ACC112 (cell line): Measurements from ENCODE around the gene TRIM68.

Experiments used
- H2AFZ ChIP-seq: fragments of 200-600 bp; sonication (generic); one replicate; pipeline ENCODE4 v1.6.0; 2017; ENCODE audit warnings: antibody characterized with exemption, low read length; ENCODE audit not compliant: unreplicated experiment
- H3K27ac ChIP-seq: fragments of 200-600 bp; sonication (generic); 2 replicates; pipeline ENCODE4 v1.5.1; 2014; ENCODE audit warnings: low read depth, mild to moderate bottlenecking, antibody characterized with exemption, low read length, moderate library complexity
- H3K27me3 ChIP-seq: fragments of 200-600 bp; sonication (generic); 2 replicates; pipeline ENCODE4 v1.6.1; 2014; ENCODE audit warnings: mild to moderate bottlenecking, antibody characterized with exemption, low read length, moderate library complexity, mixed read lengths; ENCODE audit not compliant: insufficient read depth
- H3K36me3 ChIP-seq: fragments of 200-600 bp; sonication (generic); 2 replicates; pipeline ENCODE4 v1.6.1; 2016; ENCODE audit warnings: mild to moderate bottlenecking, antibody characterized with exemption, low read length, moderate library complexity, mixed read lengths; ENCODE audit not compliant: insufficient read depth
- H3K4me1 ChIP-seq: fragments of 200-600 bp; sonication (generic); one replicate; pipeline ENCODE4 v1.6.1; 2016; ENCODE audit warnings: low read length, mixed read lengths; ENCODE audit not compliant: insufficient read depth, unreplicated experiment, control insufficient read depth
- H3K4me3 ChIP-seq: fragments of 200-600 bp; sonication (generic); 2 replicates; pipeline ENCODE4 v1.5.1; 2014; ENCODE audit warnings: mild to moderate bottlenecking, low read depth, low read length
- H3K79me2 ChIP-seq: fragments of 200-600 bp; sonication (generic); one replicate; pipeline ENCODE4 v1.6.0; 2016; ENCODE audit warnings: low read length; ENCODE audit not compliant: control insufficient read depth, unreplicated experiment, insufficient read depth

TRIM68 gene

GRCh38 chr11:4559527-4560440 is 48.2 kb downstream of the TRIM68 start:
- Histone ChIP-seq H3K79me2 (no peaks in the 10 kb centered on the region), H3K4me3 (no peak overlapping the region), H3K27me3 (no peaks in the 10 kb centered on the region), H3K36me3 (no peaks in the 10 kb centered on the region), H2AFZ (no peak overlapping the region), H3K27ac (no peak overlapping the region), H3K4me1 (no peaks in the 10 kb centered on the region)

- H3K36me3 ChIP-seq = no peaks in the 10 kb centered on the region
- no peaks in the 10 kb centered on the region for H3K4me1 ChIP-seq
- H2AFZ ChIP-seq = no peak overlapping the region
- H3K4me3 ChIP-seq = no peak overlapping the region
- no peaks in the 10 kb centered on the region for H3K79me2 ChIP-seq
- peaks cover 7% of the 10 kb centered on the region; the same call in 1 of the 2 replicates for H3K27me3 ChIP-seq
- H3K27ac ChIP-seq = no peak overlapping the region
Measured at GRCh38 chr11:4551346-4551979, 56.6 kb downstream of the TRIM68 start.
